GM18951 (cell line): ENCODE results near the gene RCVRN.

Experiments used
- POLR2A ChIP-seq: IDR thresholded peaks from 4 replicates; pipeline ENCODE4 v1.6.1; 2011; ENCODE audit warnings: mild to moderate bottlenecking; ENCODE audit not compliant: insufficient read length, insufficient read depth; ENCODE audit errors: extremely low read depth
- in situ Hi-C: fragments of 300-500 bp; cut with MboI; formaldehyde crosslinking; loops from one replicate; pipeline ENCODE4 v1.12.0; 2022; ENCODE audit warnings: low sequenced_read_pairs, mixed read lengths, inconsistent platforms; ENCODE audit not compliant: unreplicated experiment

Gene RCVRN

DNA sequence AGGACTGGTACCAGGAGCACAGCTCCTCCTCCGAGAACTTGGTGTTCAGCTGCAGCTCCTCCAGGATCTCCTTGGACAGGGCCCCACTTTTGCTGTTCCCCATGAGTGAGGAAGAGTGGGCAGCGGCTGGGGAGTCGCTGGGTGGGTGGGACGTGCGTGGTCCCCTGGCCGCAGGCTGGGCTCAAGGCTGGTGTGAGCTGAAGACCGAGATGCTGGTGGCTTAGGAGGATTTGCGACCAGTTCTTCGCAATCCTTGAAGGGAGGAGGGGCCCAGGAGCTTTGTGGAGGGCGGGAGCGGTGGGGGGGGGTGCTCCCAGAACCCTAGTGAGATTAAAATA is at the start of gene RCVRN:
RCVRN (minus strand) TSS at position 194 of the 338 bp plus-strand sequence; CDS start at position 103, 91 bp downstream.
- TF ChIP-seq POLR2A = no peak
- in situ Hi-C loops = no loop called here

DNA sequence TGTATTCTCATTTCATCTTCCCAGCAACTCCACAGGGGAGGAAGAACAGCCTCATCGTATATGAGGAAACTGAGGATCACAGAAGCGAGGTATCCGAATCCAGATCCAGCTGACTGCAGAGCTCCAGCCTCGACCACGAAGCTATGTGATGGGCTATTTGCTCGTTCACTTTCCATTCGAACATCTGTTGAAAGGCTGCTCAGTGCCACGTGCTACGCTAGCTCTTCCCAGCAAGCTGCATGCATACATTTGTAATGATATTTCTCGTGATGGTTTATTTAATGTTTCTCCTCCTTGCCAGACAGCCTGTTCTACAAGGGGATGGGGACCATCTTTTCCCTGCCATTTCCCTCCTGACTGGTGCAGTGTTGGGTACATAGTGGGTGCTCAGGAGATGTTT is 48.4 kb upstream of the RCVRN start:
- no peak for TF ChIP-seq POLR2A
- in situ Hi-C loops = no loop called here

DNA sequence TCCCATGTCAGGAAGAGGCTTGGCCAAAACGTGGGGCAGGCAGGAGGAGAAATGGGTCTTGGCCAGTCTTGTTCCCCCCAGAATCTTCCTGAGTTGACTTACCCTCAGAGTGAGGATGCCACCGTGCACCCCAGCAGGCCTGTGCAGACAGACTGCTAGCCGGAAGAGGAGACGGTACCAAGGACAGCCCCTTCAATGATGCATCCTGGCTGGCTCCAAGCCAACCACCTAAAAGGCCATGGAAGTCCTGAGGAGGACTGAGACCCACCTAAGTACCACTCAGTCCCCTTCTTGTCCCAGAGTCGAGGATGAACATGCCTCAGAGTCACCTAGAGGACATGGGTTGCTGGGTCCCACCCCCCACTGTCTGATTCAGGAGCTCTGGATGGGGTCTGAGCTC is 46.7 kb upstream of the RCVRN start:
- TF ChIP-seq POLR2A = no peak
- in situ Hi-C loops = no loop called here

DNA sequence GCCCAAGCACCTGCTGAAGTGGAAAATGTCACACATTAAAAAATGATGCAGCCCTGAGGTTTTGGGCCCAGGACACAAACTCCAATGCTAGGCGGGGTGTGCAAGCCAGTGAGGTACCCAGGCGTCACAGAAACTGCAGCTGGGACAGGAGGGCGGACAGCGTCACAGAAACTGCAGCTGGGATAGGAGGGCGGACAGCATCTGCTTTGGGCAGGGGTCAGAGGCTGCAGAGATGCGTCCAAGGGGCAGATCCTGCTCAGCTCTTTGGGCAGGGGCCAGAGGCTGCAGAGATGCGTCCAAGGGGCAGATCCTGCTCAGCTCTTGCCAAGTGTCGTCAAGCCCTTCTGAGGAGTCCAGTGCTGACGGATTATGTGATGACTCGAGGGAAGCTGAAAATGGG is 43.9 kb upstream of the RCVRN start:
- TF ChIP-seq POLR2A = no peak
- in situ Hi-C loops = loop anchor here (25.0 kb wide), 1 partner anchor 663 kb away; no protein-coding TSS in a partner anchor

DNA sequence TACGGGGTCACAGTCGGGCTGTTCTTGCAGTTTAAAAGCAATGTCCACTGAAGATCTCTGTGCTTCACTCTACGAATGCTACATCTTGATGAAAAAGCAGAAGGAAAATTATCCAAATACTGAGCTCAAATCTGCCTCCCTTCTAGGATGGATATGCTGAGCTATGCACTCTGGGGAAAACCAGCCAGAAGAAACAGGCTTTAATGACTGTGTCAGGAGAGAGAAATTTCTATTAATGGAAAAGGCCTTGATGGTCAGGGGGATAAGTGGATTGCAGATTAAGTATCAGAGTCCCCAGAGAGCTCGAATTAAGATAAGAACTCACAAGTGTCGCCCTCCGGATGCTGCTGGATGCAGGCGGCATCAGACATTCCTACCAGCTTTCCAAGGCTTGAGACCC is 39.6 kb upstream of the RCVRN start:
- in situ Hi-C loops = loop anchor here (25.0 kb wide), 1 partner anchor 668 kb away; no protein-coding TSS in a partner anchor

DNA sequence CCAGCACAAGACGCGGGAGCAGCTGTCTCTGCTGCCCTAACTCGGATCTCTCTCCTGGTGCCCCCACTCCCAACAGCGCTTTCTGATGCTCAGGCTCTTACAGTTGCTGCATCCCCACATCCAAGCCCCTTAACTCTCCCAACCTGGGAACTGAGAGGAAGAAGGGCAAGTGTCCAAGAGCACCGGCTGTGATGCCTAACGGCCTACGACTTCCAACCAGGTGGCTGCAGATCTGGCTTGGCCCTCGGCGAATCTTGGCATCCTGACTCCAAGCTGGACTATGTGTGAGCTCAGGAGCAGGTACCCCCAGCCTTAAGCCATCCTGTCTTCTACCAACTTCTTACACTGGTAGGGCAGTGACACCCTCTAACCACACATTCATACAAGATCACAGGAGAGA is 38.3 kb upstream of the RCVRN start:
- TF ChIP-seq POLR2A = no peak
- in situ Hi-C loops = loop anchor here (25.0 kb wide), 1 partner anchor 669 kb away; no protein-coding TSS in a partner anchor

More for the DNA sequence above, 39.6 kb upstream of the RCVRN start:
- no peak for TF ChIP-seq POLR2A

DNA sequence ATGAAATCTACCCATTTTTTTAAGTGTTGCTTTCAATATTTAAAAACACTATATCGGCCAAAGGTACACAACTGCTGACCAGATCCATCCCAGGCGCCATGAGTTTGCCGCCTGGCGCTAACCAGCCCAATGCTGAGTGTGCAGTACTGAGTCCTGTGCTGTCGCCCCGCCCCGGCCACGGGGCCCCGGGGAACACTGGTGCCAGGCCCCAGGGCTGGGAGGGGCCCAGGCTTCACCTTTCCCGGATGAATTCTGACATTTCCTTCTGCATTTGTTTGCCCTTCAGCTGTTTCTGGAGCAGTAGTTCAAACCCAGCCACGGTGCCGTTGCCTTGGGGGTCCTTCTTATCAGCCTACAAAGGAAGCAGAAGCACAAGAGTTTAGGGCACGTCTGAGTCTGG is 37.8 kb upstream of the RCVRN start:
- in situ Hi-C loops = loop anchor here (25.0 kb wide), 1 partner anchor 669 kb away; no protein-coding TSS in a partner anchor
- TF ChIP-seq POLR2A = no peak

DNA sequence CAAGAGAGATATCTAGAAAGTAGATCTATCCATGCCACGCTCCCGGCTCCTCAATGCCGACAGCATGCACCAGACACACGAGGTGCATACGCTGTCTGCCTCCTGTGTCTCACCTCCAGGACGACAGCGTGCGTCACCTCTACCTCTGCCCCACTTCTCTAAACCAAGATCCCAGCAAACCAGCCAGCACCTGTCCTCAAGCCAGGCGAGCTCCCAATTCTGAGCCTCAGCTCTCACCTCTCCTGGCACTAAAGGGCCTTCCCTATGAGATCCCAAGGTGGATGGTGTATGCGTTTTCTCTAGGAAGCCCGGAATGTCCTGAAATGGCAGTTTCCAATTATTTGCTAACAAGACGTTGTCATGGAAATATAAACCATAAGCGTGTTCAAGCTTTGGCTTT is 36.2 kb upstream of the RCVRN start:
- in situ Hi-C loops = loop anchor here (25.0 kb wide), 1 partner anchor 671 kb away; no protein-coding TSS in a partner anchor
- TF ChIP-seq POLR2A = no peak

DNA sequence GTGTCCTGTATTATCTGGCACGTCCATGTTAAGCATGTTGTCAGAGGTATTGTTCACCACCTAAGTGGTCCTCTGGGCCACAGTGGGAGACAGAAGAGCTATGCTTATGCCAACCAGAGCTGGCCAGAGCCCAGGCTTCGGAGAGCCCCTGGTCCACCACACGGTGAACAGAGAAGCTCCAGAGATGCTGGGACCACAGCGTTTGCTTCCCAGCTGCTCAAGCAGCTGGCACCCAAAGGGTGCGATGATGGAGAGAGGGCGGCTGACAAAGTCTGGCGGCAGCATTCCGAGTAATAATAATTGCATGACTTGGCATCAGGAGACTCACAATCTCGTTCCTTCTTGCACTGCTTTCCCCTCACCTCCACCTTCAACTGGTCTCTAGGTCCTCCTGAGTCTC is 35.8 kb upstream of the RCVRN start:
- in situ Hi-C loops = loop anchor here (25.0 kb wide), 1 partner anchor 671 kb away; no protein-coding TSS in a partner anchor
- no peak for TF ChIP-seq POLR2A

DNA sequence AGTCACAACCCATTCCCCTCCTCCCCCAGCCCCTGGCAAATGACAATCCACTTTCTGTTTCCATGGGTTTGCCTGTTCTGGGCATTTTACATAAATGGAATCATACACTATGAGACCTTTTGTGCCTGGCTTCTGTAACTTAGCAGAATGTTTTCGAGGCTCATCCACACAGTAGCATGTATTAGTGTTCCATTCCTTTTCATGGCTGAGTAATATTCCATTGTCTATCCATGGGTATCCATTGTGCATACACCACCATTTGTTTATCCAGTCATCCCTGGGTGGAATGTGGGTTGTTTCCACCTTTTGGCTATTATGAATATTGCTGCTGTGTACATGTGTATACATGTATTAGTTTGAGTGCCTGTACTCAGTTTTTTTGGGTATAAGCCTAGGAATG is 33.7 kb upstream of the RCVRN start:
- TF ChIP-seq POLR2A = no peak
- in situ Hi-C loops = loop anchor here (25.0 kb wide), 1 partner anchor 674 kb away; no protein-coding TSS in a partner anchor

DNA sequence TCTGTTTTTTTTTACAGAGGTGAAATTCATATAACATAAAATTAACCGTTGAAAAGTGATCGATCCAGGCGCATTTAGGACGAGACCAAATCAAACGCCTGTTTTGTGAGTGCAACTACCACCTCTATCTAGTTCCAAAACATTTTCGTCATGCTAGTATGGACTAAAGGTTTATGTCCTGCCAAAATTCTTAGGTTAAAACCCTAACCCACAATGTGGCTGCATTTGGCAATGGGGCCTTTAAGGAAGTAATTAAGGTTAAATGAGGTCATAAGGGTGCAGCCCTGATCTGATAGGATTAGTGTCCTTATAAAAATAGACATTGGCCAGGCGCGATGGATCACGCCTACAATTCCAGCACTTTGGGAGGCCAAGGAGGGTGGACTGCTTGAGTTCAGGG is 32.8 kb upstream of the RCVRN start:
- TF ChIP-seq POLR2A = no peak
- in situ Hi-C loops = loop anchor here (25.0 kb wide), 1 partner anchor 674 kb away; no protein-coding TSS in a partner anchor

DNA sequence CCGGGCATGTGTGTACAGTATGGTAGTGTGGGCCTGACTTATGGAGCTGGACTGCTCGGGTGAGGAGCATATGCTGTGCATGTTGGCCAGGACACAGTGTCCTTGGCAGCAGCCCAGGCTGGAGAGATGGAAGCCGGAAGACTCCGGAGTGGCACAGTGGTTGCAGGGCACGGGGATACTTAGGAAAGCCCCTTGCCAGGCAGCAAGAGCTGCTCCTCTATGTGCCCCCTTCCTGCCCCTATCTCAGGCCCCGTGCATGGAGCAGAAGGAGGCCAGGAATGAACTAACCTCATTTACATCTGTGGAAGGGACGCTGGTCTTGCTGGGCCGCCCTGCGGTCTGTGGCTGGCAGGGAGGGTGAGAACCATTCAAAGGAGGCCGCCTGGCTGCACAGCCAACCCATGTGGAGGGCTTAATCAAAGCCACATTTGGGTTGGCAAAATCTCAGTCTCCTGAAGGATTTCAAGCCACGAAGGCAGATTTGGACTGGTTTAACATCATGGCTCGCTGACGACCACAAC is 32.2 kb upstream of the RCVRN start:
- TF ChIP-seq POLR2A = no peak

DNA sequence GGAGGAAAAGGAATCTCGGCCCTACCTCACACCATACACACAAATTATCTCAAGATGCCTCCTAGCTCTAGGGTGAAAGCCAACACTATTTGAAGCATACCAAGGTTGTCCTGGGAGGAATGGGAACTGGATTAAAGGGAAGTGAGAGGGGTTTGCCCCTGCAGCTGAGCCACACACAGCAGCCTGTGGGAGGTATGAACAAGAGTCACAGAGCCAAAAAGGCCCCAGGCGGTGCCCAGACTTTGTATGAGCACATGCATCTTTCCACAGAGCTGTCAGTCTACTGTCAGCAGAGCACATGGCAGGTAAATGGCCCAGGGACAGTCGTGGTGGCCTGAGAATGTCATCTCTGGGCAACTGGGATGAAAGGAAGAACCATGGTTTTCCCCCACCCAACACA is 31.0 kb upstream of the RCVRN start:
- in situ Hi-C loops = loop anchor here (25.0 kb wide), 1 partner anchor 676 kb away; no protein-coding TSS in a partner anchor

More for the DNA sequence above, 32.2 kb upstream of the RCVRN start:
- in situ Hi-C loops = loop anchor here (25.0 kb wide), 1 partner anchor 675 kb away; no protein-coding TSS in a partner anchor

DNA sequence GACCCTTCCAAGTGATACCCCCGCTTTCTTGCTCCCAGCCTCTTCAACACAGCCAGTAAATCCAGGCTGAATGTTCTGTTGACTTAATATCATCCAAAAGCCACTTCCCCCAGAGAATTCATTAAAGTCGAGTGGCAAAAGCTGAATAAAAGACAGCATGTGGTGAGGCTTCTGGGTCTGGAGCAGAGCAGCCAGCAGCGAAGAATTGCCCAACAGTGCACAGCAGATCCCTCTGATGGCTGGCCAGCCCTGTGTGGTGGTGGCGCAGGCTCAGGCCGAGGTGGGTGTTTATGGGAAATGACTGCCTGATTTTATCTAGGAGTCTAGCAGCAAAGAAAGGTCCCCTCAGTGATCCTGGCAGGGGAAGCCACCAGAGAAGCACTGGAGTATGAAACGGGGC is 30.3 kb upstream of the RCVRN start:
- in situ Hi-C loops = loop anchor here (25.0 kb wide), 1 partner anchor 677 kb away; no protein-coding TSS in a partner anchor
- TF ChIP-seq POLR2A = no peak

More for the DNA sequence above, 31.0 kb upstream of the RCVRN start:
- TF ChIP-seq POLR2A = no peak
